GM18951 (cell line): ENCODE results near the gene ZC3H7A.

Experiments used
- POLR2A ChIP-seq: IDR thresholded peaks from 4 replicates; pipeline ENCODE4 v1.6.1; 2011; ENCODE audit warnings: mild to moderate bottlenecking; ENCODE audit not compliant: insufficient read length, insufficient read depth; ENCODE audit errors: extremely low read depth
- in situ Hi-C: fragments of 300-500 bp; cut with MboI; formaldehyde crosslinking; loops from one replicate; pipeline ENCODE4 v1.12.0; 2022; ENCODE audit warnings: low sequenced_read_pairs, mixed read lengths, inconsistent platforms; ENCODE audit not compliant: unreplicated experiment

Gene ZC3H7A

DNA sequence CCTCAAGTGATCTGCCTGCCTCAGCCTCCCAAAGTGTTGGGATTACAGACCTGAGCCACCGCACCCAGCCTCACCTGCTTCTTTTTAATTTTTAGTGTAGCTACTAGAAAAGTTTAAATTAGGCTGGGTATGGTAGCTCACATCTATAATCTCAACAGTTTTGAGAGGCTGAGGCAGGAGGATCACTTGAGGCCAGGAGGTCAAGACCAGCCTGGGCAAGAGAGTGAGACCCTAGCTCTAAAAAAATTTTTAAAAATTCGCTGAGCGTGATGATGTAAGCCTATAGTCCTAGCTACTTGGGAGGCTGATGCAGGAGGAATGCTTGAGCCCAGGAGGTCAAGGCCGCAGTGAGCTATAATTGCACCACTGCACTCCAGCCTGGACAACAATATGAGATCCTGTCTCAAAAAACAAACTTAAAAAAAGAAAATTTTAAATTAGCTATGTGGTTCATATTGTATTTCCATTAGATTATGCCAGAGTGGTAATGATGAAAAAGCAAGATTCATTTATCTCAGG is 89.3 kb downstream of the ZC3H7A start:
- in situ Hi-C loops: no loop called here
- TF ChIP-seq POLR2A: no peak

- TF ChIP-seq POLR2A: peak; percentile 40
- in situ Hi-C loops: no loop called here
Measured at GRCh38 chr16:11706180-11706742, 90.8 kb downstream of the ZC3H7A start.

DNA sequence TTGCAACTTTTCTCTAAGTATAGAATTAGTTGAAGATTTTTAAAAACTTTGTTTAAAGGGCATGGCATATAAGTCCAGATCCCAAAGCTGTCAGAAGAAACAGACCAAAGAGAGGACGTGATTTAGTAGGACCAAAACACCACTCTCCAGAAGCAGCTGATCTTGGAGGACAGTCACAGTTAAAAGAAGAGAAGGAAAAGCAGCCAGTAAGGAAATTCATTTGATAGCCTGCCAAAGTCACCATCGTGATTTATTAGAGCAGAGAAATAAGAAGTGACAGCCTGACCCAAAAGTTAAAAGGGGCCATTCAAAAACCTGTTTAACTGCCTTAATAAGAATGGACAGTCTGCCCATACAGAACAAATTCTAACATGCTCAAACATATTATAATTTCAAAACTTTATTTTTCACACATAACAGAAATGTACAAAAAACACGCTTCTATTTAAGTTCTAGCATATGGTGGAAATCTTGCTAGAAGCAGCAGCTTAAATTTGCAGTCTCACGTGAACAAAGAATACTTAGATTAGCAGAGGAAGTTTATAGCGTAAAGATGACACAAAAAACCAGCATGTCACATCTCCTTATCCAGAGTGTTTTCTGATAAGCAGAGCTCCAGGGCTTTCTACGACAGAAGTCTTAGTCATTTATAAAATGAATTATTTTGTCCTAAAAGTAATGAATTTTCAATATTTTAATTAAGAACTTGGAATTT is 91.6 kb downstream of the ZC3H7A start:
- no peak for TF ChIP-seq POLR2A
- in situ Hi-C loops: no loop called here
